GM19463 (cell line): Measurements from ENCODE around the gene ARFIP1.
"Not testable (repeated sequence)": the region's sequence is repeated elsewhere in the genome, so short reads cannot be mapped to it uniquely, and the experiment has no call there.

Experiments
- ATAC-seq: cut with Tn5 transposase; IDR thresholded peaks from one replicate; pipeline ENCODE4 v1.9.1; 2021; ENCODE audit warnings: mild to moderate bottlenecking, moderate library complexity; ENCODE audit not compliant: unreplicated experiment

Gene ARFIP1

GRCh38 chr4:152779513-152780266 is at the start of gene ARFIP1, which contains the start of gene TIGD4:
Gene ARFIP1 (plus strand): TSS chr4:152779954. CDS start chr4:152829634, 49,680 bp downstream.
Gene TIGD4 (minus strand): TSS chr4:152779730. CDS start chr4:152771004, 8,726 bp downstream.
- ATAC-seq = peak; percentile 92

GRCh38 chr4:152731997-152732396 is 47.8 kb upstream of the ARFIP1 start:
- no peak for ATAC-seq

- no peak for ATAC-seq
Observed at GRCh38 chr4:152734015-152734698, 45.6 kb upstream of the ARFIP1 start.

GRCh38 chr4:152734699-152735050 is 45.1 kb upstream of the ARFIP1 start:
- ATAC-seq = no peak

- no peak for ATAC-seq
Observed at GRCh38 chr4:152735396-152735859, 44.3 kb upstream of the ARFIP1 start.

- no peak for ATAC-seq
Observed at GRCh38 chr4:152735906-152736305, 43.8 kb upstream of the ARFIP1 start.

GRCh38 chr4:152738827-152739226 is 40.9 kb upstream of the ARFIP1 start:
- ATAC-seq = no peak

GRCh38 chr4:152747444-152747843 is 32.3 kb upstream of the ARFIP1 start:
- ATAC-seq = no peak

- ATAC-seq = no peak
Observed at GRCh38 chr4:152748619-152749018, 31.1 kb upstream of the ARFIP1 start.

- no peak for ATAC-seq
Observed at GRCh38 chr4:152763796-152764195, 16.0 kb upstream of the ARFIP1 start.

GRCh38 chr4:152765069-152765737 is 14.6 kb upstream of the ARFIP1 start:
- not testable (repeated sequence) for ATAC-seq

GRCh38 chr4:152771741-152772533 is 7.8 kb upstream of the ARFIP1 start:
- ATAC-seq = peak; percentile 96

GRCh38 chr4:152773339-152773738 is 6.4 kb upstream of the ARFIP1 start:
- no peak for ATAC-seq

GRCh38 chr4:152773953-152774352 is 5.8 kb upstream of the ARFIP1 start:
- no peak for ATAC-seq

GRCh38 chr4:152776352-152776751 is 3.4 kb upstream of the ARFIP1 start:
- no peak for ATAC-seq

- ATAC-seq = no peak
Observed at GRCh38 chr4:152777488-152777887, 2.3 kb upstream of the ARFIP1 start.

GRCh38 chr4:152778656-152779512 is 870 bp upstream of the ARFIP1 start:
- ATAC-seq = no peak

GRCh38 chr4:152780267-152780778 is 569 bp downstream of the ARFIP1 start:
- no peak for ATAC-seq

GRCh38 chr4:152784490-152785350 is 5.0 kb downstream of the ARFIP1 start:
- no peak for ATAC-seq
